Head of caudate nucleus (tissue), 42 donors: ENCODE data around the gene DNPEP.
"Not testable (repeated sequence)": the region's sequence is repeated elsewhere in the genome, so short reads cannot be mapped to it uniquely, and the experiment has no call there.

Source experiments
- DNase-seq, 42 donors: peaks; one replicate each; pipeline versions ENCODE4 v3.0.0 to v3.0.0-alpha.2; 2020 to 2021; ENCODE audit warnings: mixed read lengths in 7 of 42
- intact Hi-C: fragments of 100-400 bp; cut with DNase I; formaldehyde crosslinking; loops from one replicate; pipeline ENCODE4 v1.15.0; 2022

Gene DNPEP

DNA sequence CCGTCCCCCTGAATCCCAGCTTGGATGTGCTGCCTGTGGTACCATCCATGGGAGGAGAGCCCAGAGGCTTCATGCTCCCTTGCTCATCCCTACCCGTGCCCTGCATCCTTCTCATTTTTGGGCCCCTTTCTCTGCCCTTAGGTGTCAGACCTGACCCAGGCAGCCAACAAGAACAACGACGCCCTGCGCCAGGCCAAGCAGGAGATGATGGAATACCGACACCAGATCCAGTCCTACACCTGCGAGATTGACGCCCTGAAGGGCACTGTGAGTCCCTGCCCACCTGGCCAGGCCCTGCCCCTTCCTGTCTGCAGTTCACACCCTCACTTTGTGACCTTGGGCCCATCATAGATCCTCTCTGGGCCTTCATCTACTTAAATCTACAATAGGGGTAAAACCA, 33.0 kb upstream of the DNPEP start:
- intact Hi-C loops, result no loop called here
- no peak for DNase-seq

DNA sequence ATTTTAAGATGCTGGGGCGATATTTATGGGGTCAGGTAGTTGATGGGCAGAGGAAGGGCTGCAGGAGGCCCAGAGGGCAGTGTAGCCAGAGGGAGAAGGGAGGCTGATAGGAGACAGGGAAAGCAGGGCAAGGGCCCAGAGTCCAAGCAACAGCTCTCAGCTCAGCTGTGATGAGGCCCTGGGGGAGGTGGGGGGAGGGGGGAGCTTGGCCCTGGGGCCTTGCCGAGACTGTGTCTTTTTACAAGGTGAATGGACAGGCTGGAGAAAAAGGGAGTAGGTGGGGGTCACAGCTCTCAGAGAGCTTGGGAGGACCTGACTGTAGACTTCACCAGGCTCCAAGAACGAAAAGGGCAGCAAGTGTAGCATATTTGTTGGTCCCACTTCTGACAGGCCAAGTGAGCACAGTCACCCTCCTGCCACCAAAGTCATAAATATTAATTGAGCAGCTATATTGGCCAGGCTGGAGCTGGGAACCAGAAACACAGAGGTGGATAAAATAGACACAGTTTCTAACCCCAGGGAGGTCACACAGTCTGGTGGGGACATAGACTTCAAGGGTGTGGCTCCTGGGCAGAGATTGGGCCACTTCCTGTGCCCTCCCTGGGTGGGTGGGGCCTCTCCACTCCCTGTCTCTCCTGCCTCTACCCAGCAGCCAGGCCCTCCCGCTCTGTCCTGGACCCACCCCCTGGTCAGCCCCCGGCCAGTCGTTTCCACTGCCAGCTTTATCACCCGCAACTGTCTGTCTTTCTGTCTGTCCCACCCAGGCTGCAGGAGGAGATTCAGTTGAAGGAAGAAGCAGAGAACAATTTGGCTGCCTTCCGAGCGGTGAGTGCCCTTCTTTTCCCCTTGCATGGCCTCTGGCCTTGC, 31.9 kb upstream of the DNPEP start:
- no peak for DNase-seq
- intact Hi-C loops, result no loop called here

DNA sequence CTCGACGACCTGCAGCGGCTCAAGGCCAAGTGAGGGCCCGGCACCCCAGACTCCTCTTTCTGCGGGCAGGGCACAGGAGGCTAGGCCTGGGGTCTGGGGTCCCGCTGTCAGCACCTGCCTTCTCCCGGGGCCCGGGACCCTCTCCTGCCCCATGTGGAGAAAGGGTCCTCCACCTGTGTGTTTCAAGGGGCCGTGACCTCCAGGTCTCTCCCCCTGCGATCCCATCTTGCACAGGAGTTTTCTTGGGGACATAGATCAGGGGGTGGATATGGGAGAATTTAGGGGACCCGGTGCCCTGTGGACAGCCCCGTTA, 31.3 kb upstream of the DNPEP start:
- no peak for DNase-seq
- intact Hi-C loops, result no loop called here

GRCh38 chr2:219418155-219419011, 30.7 kb upstream of the DNPEP start, which contains the start of gene DES:
Gene DES (plus strand): TSS chr2:219418377. CDS start chr2:219418463, 86 bp downstream.
- intact Hi-C loops, result no loop called here
- no peak for DNase-seq

DNA sequence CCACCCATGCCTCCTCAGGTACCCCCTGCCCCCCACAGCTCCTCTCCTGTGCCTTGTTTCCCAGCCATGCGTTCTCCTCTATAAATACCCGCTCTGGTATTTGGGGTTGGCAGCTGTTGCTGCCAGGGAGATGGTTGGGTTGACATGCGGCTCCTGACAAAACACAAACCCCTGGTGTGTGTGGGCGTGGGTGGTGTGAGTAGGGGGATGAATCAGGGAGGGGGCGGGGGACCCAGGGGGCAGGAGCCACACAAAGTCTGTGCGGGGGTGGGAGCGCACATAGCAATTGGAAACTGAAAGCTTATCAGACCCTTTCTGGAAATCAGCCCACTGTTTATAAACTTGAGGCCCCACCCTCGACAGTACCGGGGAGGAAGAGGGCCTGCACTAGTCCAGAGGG, 29.7 kb upstream of the DNPEP start:
- no peak for DNase-seq

GRCh38 chr2:219416938-219417337, 29.2 kb upstream of the DNPEP start:
- no peak for DNase-seq
- intact Hi-C loops, result no loop called here

More for the DNA sequence above, 29.7 kb upstream of the DNPEP start:
- intact Hi-C loops, result no loop called here

- intact Hi-C loops, result no loop called here
- DNase-seq, result no peak
Measured at GRCh38 chr2:219416235-219416602, 28.5 kb upstream of the DNPEP start.

DNA sequence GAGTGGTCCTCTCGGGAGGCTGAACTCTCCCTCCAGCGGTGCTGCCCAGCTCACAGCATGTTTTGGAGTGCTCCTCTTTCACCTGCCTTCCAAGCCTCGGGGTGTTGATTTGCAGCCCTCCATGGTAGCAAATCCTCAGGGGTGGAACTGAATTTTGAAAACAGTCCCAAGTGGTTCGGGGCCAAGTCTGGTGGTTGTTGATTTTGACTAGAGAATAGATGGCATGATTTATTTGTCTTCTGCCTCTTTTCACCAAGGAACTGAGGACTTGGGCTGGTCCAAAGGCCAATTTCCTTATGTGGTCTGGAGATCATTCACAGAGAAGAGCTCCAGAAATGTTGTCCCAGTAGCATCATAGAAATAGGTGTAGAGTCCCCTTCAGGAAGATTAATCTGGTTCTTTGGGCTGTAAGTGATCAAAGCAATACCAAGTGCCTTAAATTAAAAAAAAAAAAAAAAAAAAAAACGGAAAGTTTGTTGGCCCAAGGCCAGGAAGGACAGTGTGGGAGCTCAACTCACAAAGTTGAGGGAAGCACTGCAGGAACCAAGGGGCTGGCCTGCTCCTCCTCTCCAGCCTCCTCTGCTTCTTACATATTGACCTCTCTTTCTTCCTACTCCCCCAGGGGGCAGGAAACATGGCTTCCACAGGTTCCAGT, 28.0 kb upstream of the DNPEP start:
- intact Hi-C loops, result no loop called here
- no peak for DNase-seq

- intact Hi-C loops, result no loop called here
- no peak for DNase-seq
Measured at GRCh38 chr2:219414857-219415256, 27.1 kb upstream of the DNPEP start.

DNA sequence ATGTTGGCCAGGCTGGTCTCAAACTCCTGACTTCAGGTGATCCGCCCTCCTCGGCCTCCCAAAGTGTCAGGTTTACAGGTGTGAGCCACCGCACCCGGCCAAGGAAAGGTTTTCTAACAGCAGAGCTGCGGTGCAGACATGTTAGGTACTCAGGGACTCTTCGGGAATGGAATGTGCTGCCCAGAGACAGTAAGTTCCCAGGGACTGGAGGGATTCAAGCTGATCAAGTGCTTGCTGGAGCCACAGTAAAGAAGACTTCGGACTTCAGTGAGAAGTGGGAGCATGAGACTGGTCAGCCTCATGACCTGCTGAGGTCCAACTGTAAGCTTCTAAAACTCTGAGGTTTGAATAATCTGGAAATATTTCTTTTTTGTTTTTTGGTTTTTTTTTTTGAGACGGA, 22.7 kb upstream of the DNPEP start:
- intact Hi-C loops, result no loop called here
- no peak for DNase-seq

DNA sequence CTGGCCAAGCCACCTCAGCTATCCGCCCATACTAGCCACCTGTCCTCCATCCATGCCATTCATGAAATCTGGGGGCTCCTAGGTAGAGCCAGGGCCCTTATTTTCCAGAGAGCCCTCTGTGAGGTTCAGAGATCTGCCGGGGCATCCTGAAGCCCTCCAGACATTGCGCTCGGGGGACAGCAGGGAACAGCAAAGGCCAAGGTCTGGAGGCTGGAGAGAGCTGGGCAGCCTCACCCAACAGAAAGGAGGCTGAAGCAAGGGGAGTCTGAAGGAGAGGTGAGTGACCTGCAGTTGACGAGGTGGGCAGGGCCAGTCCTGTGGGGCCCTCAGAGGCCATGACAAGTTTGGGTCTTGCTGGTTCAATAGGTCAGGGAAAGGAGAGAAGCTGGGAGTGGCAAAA, 21.9 kb upstream of the DNPEP start:
- DNase-seq, result no peak
- intact Hi-C loops, result loop anchor here (5.0 kb wide), 1 partner anchor 118 kb away; no protein-coding TSS in a partner anchor

GRCh38 chr2:219408631-219409030, 20.9 kb upstream of the DNPEP start:
- intact Hi-C loops, result loop anchor here (5.0 kb wide), 1 partner anchor 119 kb away; no protein-coding TSS in a partner anchor
- DNase-seq, result no peak

- intact Hi-C loops, result loop anchor here (5.0 kb wide), 1 partner anchor 119 kb away; no protein-coding TSS in a partner anchor
- DNase-seq, result no peak
Measured at GRCh38 chr2:219408204-219408603, 20.5 kb upstream of the DNPEP start.

- DNase-seq, result not testable (repeated sequence)
- intact Hi-C loops, result loop anchor here (5.0 kb wide), 1 partner anchor 120 kb away; no protein-coding TSS in a partner anchor
Measured at GRCh38 chr2:219407343-219407742, 19.6 kb upstream of the DNPEP start.

GRCh38 chr2:219406861-219407230, 19.1 kb upstream of the DNPEP start:
- intact Hi-C loops, result loop anchor here (5.0 kb wide), 1 partner anchor 120 kb away; no protein-coding TSS in a partner anchor
- no peak for DNase-seq

- intact Hi-C loops, result loop anchor here (5.0 kb wide), 1 partner anchor 121 kb away; no protein-coding TSS in a partner anchor
- no peak for DNase-seq
Measured at GRCh38 chr2:219405958-219406860, 18.5 kb upstream of the DNPEP start.

DNA sequence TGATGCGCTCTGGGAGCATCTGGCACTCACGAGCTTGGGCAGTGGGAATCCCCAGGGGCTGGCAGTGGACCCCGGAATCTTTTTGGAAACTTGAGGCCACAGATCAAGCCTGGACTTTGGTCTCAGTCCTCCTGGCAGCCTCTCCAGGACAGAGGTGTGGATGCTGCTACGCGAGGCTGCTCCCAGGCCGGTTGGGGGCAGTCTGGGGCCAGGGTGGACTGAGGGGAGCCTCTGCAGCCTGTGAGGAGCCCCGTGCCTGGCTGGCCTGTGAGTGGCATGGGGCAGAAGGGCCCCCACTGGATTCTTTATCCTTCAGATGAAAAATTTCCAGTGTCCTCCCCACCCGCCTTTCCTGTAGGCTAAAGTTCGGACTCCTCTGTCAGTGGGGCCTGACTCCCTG, 17.7 kb upstream of the DNPEP start:
- intact Hi-C loops, result loop anchor here (5.0 kb wide), 1 partner anchor 122 kb away; no protein-coding TSS in a partner anchor
- DNase-seq, result no peak

DNA sequence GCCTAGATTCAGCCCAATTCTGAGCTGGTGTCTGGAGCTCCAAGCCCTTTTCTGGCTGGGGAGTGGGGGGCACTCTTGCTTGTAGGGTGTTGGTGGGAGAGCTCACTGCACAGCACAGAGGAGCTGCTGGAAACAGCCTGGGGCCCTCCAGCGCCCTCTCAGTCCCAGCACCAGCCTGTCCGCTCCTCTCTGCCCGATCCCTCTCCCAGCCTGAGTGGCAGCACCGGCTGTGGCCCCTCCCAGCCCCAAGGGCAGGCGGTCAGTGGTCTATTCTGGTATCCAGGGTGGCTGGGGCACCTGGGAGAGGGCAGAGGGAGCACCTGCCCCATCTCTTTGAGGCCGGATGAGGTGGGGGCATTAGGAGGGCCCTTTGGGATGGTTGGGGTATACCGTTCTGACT, 17.2 kb upstream of the DNPEP start:
- DNase-seq, result no peak
- intact Hi-C loops, result loop anchor here (5.0 kb wide), 1 partner anchor 122 kb away; no protein-coding TSS in a partner anchor
